Measurements from ENCODE around the gene FXR2.

FXR2 gene

GRCh38 chr17:7572588-7573323, 41.9 kb downstream of the FXR2 start (continued):
- TF ChIP-seq ZBTB48 (tag by site-specific recombination; IDR thresholded peaks at IDR 0.05): no peak
- TF ChIP-seq ZNF792 (tag by site-specific recombination; IDR thresholded peaks at IDR 0.05): no peak
- no peak for TF ChIP-seq ZNF707 (tag by site-specific recombination; IDR thresholded peaks at IDR 0.05)
- no peak for TF ChIP-seq PRDM1 (tag by site-specific recombination; IDR thresholded peaks at IDR 0.05)
- no peak for TF ChIP-seq SETDB1 (IDR thresholded peaks at IDR 0.05; ENCODE audit: insufficient read length, low read length)
- no peak for TF ChIP-seq MYNN (tag by site-specific recombination; IDR thresholded peaks at IDR 0.05; ENCODE audit: borderline replicate concordance)
- peak; percentile 82 for TF ChIP-seq ZFP37 (tag by site-specific recombination; IDR thresholded peaks at IDR 0.05)
- no peak for TF ChIP-seq ZNF560 (tag by site-specific recombination; IDR thresholded peaks at IDR 0.05; ENCODE audit: borderline replicate concordance)
- TF ChIP-seq REST (tag by site-specific recombination; IDR thresholded peaks at IDR 0.05): peak; percentile 30; the same call in 1 of the 2 replicates
- peak; percentile 94 for TF ChIP-seq SP3 (tag by site-specific recombination; IDR thresholded peaks at IDR 0.05)
- TF ChIP-seq ZNF366 (tag by site-specific recombination; conservative IDR thresholded peaks at IDR 0.05): no peak
- no peak for TF ChIP-seq ZNF596 (tag by site-specific recombination; IDR thresholded peaks at IDR 0.05)
- 0 out of 2 replicates have a peak, but pooled peaks have one; percentile 20 for TF ChIP-seq ZNF37A (tag by site-specific recombination; IDR thresholded peaks at IDR 0.05)
- no peak for TF ChIP-seq ZNF24 (tag by site-specific recombination; IDR thresholded peaks at IDR 0.05)
- TF ChIP-seq KLF17 (tag by site-specific recombination; IDR thresholded peaks at IDR 0.05): peak; percentile 25; the same call in 1 of the 2 replicates
- peak; percentile 38; the same call in 1 of the 2 replicates for TF ChIP-seq MEIS1 (CRISPR knock-in tag; IDR thresholded peaks at IDR 0.05; ENCODE audit: borderline replicate concordance)
- TF ChIP-seq ZNF747 (tag by site-specific recombination; IDR thresholded peaks at IDR 0.05): peak; percentile 70
- TF ChIP-seq ZBTB8A (tag by site-specific recombination; IDR thresholded peaks at IDR 0.05): 0 out of 2 replicates have a peak, but pooled peaks have one; percentile 5
- peak; percentile 56; the same call in 1 of the 2 replicates for TF ChIP-seq ZNF324 (tag by site-specific recombination; IDR thresholded peaks at IDR 0.05)
- TF ChIP-seq ELK4 (IDR thresholded peaks at IDR 0.05; ENCODE audit: borderline replicate concordance, low read depth, low read length): no peak; the same call in 1 of the 2 replicates
- TF ChIP-seq PRDM6 (tag by site-specific recombination; IDR thresholded peaks at IDR 0.05): no peak
- no peak for TF ChIP-seq SCRT1 (tag by site-specific recombination; IDR thresholded peaks at IDR 0.05; ENCODE audit: borderline replicate concordance)
- no peak for TF ChIP-seq ZSCAN23 (tag by site-specific recombination; IDR thresholded peaks at IDR 0.05)
- TF ChIP-seq AEBP2 (tag by site-specific recombination; IDR thresholded peaks at IDR 0.05; ENCODE audit: borderline replicate concordance): peak; percentile 29; the same call in 1 of the 2 replicates
- no peak for TF ChIP-seq ZNF521 (tag by site-specific recombination; IDR thresholded peaks at IDR 0.05)
- no peak for TF ChIP-seq ZNF76 (tag by site-specific recombination; IDR thresholded peaks at IDR 0.05; ENCODE audit: borderline replicate concordance, low read depth)
- 0 out of 2 replicates have a peak, but pooled peaks have one; percentile 4 for TF ChIP-seq ZNF341 (tag by site-specific recombination; IDR thresholded peaks at IDR 0.05; ENCODE audit: low read depth)
- TF ChIP-seq CTCF (tag by site-specific recombination; IDR thresholded peaks at IDR 0.05): 0 out of 2 replicates have a peak, but pooled peaks have one; percentile 38
- TF ChIP-seq ZNF426 (tag by site-specific recombination; IDR thresholded peaks at IDR 0.05): no peak
